ENCODE data around the gene TENT5C. TPM values are rescaled to one million over a fixed set of nuclear protein-coding genes. Genes with fewer than 3 reads are reported as not detected.

Gene TENT5C
- total and polyA plus RNA-seq, 2 of the 13 experiments (the other 11 are each of a cell fraction or from before 2014, with no cell fraction given), result 0.02 to 0.38 TPM

DNA sequence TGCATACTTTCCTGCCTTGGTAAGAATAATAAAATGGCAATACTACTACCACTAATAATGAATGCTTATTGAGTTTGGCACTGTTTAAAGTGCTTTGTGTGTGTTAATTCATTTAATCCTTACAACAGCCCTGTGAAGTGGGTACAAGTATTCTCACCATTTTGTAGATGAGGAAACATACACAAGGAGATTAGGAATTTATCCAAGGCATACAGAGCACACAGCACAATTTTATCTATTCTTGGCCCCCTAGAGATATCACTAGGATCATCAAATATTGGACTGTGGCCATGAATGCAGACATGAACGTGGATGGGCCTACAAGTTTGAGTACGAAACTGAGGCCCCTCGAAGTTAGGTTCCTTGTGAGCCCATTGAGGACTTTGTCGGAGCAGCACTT is 39.5 kb downstream of the TENT5C start (continued):
- TF ChIP-seq, protein P1, sequence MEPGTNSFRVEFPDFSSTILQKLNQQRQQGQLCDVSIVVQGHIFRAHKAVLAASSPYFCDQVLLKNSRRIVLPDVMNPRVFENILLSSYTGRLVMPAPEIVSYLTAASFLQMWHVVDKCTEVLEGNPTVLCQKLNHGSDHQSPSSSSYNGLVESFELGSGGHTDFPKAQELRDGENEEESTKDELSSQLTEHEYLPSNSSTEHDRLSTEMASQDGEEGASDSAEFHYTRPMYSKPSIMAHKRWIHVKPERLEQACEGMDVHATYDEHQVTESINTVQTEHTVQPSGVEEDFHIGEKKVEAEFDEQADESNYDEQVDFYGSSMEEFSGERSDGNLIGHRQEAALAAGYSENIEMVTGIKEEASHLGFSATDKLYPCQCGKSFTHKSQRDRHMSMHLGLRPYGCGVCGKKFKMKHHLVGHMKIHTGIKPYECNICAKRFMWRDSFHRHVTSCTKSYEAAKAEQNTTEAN (CRISPR knock-in tag; conservative IDR thresholded peaks at IDR 0.05), result no peak

DNA sequence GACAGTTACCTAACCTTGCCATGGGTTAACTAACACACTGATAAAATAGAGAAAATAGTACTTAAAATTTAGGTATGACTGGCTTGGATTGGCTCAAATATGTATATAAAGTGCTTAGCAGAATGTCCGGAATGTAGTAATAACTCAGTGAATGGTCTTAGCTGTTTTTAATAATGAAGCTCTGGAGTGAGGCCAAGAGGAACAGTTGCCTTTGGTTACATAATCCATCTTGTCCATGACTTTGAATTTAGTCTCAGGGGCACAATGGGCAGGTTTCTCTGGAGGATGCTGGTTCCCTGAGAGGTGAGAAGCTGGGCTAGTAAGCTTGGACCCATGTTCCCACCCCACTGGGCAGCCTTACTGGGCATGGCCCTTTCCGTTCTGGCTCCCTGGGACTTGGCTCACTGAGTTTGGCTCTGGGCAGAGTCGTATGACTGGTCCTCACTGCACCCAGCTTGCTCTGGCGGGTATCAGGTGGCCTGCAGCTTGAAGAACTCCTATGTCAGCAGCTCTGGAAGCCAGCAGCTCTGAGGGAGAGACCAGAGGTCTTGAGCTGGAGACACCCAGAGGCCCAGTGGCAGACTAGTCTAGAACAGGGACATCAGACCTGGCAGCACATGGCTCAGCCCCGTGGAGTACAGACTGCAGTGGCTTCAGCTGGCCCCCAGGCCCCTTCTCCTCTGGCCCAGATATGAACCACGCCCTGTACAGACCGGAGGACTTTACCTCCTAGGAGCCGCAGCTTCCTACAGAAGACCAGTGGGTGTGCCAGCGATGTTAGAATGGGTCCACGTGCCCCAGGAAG is 40.4 kb downstream of the TENT5C start:
- WGBS (ENCODE audit: low lambda C conversion rate), result 38% methylated on average over 6 of the region's 10 CpGs
- Histone ChIP-seq H3K9me3 (ENCODE audit: low read length) (no peaks in the 10 kb centered on the region), H4K20me1 (ENCODE audit: insufficient read depth, low read length) (no peaks in the 10 kb centered on the region), H3K27me3 (ENCODE audit: control insufficient read depth in 1 of 2, insufficient read depth in 2 of 2, low read length in 2 of 2) (peaks cover 0 to 2% of the 10 kb centered on the region in 2 experiments; a peak in 1 of 5 replicates), H3K4me3 (replicated peaks in 1 of 3; ENCODE audit: insufficient read depth in 1 of 3, low read depth in 2 of 3, low read length in 3 of 3) (no peak overlapping the region), H3K27ac (ENCODE audit: extremely low read length, insufficient read depth, low read length) (no peak overlapping the region), H3K36me3 (replicated peaks in 1 of 2; ENCODE audit: control insufficient read depth in 1 of 2, insufficient read depth in 2 of 2, low read length in 2 of 2) (no peaks in the 10 kb centered on the region), H3K4me2 (ENCODE audit: low read depth, low read length) (no peak overlapping the region), H3K9ac (ENCODE audit: insufficient read depth, low read depth, low read length) (no peak overlapping the region), H2AFZ (ENCODE audit: low read length) (no peak overlapping the region), H3K4me1 (ENCODE audit: insufficient read depth, low read length) (no peaks in the 10 kb centered on the region), H3K79me2 (ENCODE audit: insufficient read depth, low read length) (no peaks in the 10 kb centered on the region)
- CTCF ChIA-PET (ENCODE audit: low intra/inter-chr PET ratio, low total read pairs), result no interaction called here
- no TSS peak for BruUV-seq (replicated peaks)
- FAIRE-seq (no peak), ATAC-seq (no peak), DNase-seq (ENCODE audit: low spot score) (no peak)
- POLR2A ChIA-PET, result no interaction called here
- in situ Hi-C loops (cut with HindIII; ENCODE audit: extremely low pct_ligation_motif_present, low pct_unique_long_range_greater_than_20kb) (no loop called here), intact Hi-C loops (cut with micrococcal nuclease; ENCODE audit: unreplicated experiment) (no loop called here)
- TF ChIP-seq, protein P2, sequence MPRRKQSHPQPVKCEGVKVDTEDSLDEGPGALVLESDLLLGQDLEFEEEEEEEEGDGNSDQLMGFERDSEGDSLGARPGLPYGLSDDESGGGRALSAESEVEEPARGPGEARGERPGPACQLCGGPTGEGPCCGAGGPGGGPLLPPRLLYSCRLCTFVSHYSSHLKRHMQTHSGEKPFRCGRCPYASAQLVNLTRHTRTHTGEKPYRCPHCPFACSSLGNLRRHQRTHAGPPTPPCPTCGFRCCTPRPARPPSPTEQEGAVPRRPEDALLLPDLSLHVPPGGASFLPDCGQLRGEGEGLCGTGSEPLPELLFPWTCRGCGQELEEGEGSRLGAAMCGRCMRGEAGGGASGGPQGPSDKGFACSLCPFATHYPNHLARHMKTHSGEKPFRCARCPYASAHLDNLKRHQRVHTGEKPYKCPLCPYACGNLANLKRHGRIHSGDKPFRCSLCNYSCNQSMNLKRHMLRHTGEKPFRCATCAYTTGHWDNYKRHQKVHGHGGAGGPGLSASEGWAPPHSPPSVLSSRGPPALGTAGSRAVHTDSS (CRISPR knock-in tag; conservative IDR thresholded peaks at IDR 0.05), result no peak
- no peak for TF ChIP-seq NR2F2 (IDR thresholded peaks at IDR 0.05; ENCODE audit: borderline replicate concordance, low read depth)
- TF ChIP-seq RBM39 (IDR thresholded peaks at IDR 0.05; ENCODE audit: low read depth, low read length, poor library complexity, severe bottlenecking), result no peak
- TF ChIP-seq BRD4 (CRISPR knock-in tag; IDR thresholded peaks at IDR 0.05), result no peak
- no peak for TF ChIP-seq NFYB (CRISPR knock-in tag; IDR thresholded peaks at IDR 0.05)
- TF ChIP-seq ZNF333 (CRISPR knock-in tag; IDR thresholded peaks at IDR 0.05; ENCODE audit: borderline replicate concordance), result no peak
- TF ChIP-seq ZNF780A (CRISPR knock-in tag; IDR thresholded peaks at IDR 0.05), result no peak
- TF ChIP-seq AGO2 (optimal IDR thresholded peaks at IDR 0.05; ENCODE audit: low read depth, low read length), result no peak
- TF ChIP-seq GTF3A (CRISPR knock-in tag; conservative IDR thresholded peaks at IDR 0.05), result no peak
- TF ChIP-seq SRSF1 (optimal IDR thresholded peaks at IDR 0.05; ENCODE audit: low read depth, low read length), result no peak
- TF ChIP-seq, protein P3, sequence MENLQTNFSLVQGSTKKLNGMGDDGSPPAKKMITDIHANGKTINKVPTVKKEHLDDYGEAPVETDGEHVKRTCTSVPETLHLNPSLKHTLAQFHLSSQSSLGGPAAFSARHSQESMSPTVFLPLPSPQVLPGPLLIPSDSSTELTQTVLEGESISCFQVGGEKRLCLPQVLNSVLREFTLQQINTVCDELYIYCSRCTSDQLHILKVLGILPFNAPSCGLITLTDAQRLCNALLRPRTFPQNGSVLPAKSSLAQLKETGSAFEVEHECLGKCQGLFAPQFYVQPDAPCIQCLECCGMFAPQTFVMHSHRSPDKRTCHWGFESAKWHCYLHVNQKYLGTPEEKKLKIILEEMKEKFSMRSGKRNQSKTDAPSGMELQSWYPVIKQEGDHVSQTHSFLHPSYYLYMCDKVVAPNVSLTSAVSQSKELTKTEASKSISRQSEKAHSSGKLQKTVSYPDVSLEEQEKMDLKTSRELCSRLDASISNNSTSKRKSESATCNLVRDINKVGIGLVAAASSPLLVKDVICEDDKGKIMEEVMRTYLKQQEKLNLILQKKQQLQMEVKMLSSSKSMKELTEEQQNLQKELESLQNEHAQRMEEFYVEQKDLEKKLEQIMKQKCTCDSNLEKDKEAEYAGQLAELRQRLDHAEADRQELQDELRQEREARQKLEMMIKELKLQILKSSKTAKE (CRISPR knock-in tag; IDR thresholded peaks at IDR 0.05; ENCODE audit: borderline replicate concordance), result no peak
- TF ChIP-seq, protein P4, sequence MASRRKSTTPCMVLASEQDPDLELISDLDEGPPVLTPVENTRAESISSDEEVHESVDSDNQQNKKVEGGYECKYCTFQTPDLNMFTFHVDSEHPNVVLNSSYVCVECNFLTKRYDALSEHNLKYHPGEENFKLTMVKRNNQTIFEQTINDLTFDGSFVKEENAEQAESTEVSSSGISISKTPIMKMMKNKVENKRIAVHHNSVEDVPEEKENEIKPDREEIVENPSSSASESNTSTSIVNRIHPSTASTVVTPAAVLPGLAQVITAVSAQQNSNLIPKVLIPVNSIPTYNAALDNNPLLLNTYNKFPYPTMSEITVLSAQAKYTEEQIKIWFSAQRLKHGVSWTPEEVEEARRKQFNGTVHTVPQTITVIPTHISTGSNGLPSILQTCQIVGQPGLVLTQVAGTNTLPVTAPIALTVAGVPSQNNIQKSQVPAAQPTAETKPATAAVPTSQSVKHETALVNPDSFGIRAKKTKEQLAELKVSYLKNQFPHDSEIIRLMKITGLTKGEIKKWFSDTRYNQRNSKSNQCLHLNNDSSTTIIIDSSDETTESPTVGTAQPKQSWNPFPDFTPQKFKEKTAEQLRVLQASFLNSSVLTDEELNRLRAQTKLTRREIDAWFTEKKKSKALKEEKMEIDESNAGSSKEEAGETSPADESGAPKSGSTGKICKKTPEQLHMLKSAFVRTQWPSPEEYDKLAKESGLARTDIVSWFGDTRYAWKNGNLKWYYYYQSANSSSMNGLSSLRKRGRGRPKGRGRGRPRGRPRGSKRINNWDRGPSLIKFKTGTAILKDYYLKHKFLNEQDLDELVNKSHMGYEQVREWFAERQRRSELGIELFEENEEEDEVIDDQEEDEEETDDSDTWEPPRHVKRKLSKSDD (CRISPR knock-in tag; IDR thresholded peaks at IDR 0.05; ENCODE audit: low read depth), result no peak
- no peak for TF ChIP-seq MED8 (CRISPR knock-in tag; IDR thresholded peaks at IDR 0.05; ENCODE audit: insufficient replicate concordance)

Measured in HepG2 (cell line).